Left cardiac atrium (tissue), 4 donors: ENCODE results near the gene CLCA1. TPM values are rescaled to one million over a fixed set of nuclear protein-coding genes. Genes with fewer than 3 reads are reported as not detected.

Experiments used
- ATAC-seq, 2 donors: fragments of 200-7000 bp; cut with Tn5 transposase; one replicate each; pipeline ENCODE4 v1.9.1; 2020; ENCODE audit warnings: mild to moderate bottlenecking in 2 of 2, moderate library complexity in 2 of 2
- DNase-seq: peaks from one replicate; pipeline ENCODE4 v3.0.0-alpha.2; 2020
- intact Hi-C, 2 donors: fragments of 100-400 bp; cut with DNase I; formaldehyde crosslinking; loops; one replicate each; pipeline versions ENCODE4 v1.14.1 to v1.15.1; 2022 to 2023
- total RNA-seq, 2 donors: library from RNA; stranded (reverse); fragmentation: NEBNext Ultra II Directional; extraction: Animal tissue kit (Norgen Biotek cat#: 25700); gene quantifications; one replicate each; pipeline ENCODE4 v1.2.1, GENCODE V29; 2021
- donor health status: DM: no; HTN: yes; CAD: no.
- donor health status: DM: no; HTN: yes; CAD: no; lungs with severe emphysema.
- donor health status: DM: yes; HTN: yes; CAD: no.
- donor health status: Dilated cardiomyopathy.

CLCA1 gene
- total RNA-seq, 2 donors from 2014 or later = not detected

DNA sequence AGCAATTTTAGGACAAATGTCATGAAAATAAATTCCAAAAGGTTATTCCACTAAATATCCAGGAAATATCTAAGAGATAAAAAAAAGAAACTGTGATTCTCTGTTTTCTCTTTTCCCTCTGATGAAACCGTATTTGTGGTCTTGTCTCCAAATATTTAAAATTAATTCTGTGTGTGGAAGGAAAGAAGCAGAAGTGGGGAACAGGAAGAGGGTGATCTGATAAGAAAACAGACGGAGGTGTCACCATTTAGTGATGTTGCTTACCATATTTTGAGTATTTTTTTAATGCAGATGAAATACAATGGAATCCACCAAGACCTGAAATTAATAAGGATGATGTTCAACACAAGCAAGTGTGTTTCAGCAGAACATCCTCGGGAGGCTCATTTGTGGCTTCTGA, 29.6 kb downstream of the CLCA1 start:
- ATAC-seq (no peak), DNase-seq (no peak)
- intact Hi-C loops = no loop called here

DNA sequence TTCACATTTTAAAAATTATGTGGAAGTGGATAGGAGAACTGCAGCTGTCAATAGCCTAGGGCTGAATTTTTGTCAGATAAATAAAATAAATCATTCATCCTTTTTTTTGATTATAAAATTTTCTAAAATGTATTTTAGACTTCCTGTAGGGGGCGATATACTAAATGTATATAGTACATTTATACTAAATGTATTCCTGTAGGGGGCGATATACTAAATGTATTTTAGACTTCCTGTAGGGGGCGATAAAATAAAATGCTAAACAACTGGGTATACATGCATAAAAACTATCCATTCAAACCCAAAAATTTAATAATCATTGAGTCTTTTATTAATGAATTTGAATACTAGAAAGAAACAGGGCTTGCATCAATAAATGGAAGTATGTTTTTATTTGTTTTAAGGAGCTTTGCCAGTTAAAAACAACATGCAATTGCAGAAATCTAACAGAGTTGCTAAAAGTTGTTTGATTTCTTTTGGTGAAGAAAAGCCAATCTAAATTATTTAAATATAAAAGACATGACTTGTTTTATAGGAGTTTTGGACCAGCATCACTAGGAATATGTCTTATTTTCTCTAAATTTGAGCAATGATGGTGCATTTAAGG, 31.4 kb downstream of the CLCA1 start:
- intact Hi-C loops = loop anchor here in 1 of 2 donors (2.0 to 10.0 kb wide), 3 partner anchors 119 to 647 kb away; partner anchors contain the start of gene SH3GLB1
- no peak for ATAC-seq
- DNase-seq = no peak

DNA sequence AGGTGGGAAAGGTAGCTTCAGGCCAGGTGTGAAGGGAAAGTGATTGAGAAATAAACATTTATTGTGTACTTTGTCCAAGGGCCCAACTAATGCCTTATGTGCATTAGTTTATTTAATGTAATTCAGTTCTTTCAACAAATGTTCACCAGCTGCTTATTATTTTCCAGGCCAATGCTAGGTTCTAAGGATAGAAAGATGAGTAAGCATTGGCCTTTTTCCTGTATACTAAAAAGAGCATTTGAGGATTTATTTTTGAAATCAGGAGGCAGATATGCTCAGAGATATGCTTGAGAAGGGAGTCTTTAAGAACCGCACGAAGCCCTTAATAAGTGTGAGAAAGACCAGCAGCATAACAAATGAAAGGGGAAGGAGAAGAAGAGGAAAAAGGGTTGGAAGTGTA, 32.0 kb downstream of the CLCA1 start:
- no peak for ATAC-seq
- no peak for DNase-seq
- intact Hi-C loops = loop anchor here in 1 of 2 donors (2.0 to 10.0 kb wide), 3 partner anchors 120 to 647 kb away; partner anchors contain the start of gene SH3GLB1

DNA sequence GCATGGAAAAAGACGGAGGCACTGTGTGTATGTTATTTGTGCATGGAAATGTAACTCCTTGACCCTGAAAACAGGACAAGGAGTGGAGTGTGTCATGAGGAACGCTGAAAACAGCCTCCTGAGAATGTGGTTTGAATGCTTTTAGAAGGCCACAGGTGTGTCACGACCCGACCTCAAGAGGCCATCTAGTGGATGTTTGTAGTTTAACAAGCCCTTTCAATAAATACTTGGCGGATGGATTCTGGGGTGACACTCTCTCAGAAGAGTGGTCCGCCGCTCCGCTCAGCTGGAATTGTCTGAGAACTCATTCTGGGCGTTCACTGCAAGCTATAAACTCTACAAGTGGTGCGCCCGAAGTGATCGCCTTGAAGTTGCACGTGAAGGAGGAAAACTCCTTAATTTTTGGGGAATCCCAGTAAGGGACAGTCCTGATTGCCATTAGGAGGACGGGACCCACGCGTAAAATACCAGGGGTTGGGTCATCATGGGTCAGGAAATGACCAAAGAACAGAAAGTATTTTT, 33.5 kb downstream of the CLCA1 start:
- ATAC-seq = peak; percentile 25 to 33
- peak; percentile 47 for DNase-seq
- intact Hi-C loops = loop anchor here in 1 of 2 donors (5.0 to 10.0 kb wide), 2 partner anchors 203 to 645 kb away; partner anchors contain the start of gene SH3GLB1

DNA sequence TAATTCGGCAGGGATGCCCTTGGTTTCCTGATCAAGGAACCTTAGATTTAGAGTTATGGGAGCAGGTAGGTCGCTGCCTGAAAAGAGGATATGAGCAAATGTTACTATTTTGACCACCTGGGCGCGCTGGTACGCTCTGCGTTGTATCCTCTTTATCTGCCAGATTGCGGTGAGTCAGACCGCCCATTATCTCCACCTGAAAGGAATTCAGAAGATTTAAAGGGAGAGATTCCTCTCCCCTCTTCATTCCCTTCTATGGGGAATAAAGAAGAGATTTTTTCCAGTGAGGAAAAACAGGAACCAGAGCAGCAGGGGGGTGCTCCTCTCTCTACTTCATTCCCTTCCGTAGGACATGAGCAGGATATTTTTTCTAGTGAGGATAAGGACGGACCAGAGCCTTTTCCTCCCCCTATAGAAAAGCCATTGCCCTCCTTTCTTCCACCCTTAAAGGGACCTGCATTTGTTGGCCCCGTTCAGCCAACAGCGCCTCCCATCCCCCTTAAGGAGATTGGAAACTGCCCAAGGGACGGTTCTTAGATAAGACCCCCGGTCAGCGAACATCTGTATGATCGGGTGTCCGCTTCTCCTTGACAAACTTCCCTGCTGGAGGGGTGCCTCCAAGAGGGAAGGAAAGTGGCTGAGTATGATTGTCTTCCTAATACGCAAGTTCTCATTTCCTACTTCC, 34.1 kb downstream of the CLCA1 start:
- intact Hi-C loops = loop anchor here in 1 of 2 donors (5.0 to 10.0 kb wide), 2 partner anchors 202 to 644 kb away; partner anchors contain the start of gene SH3GLB1
- ATAC-seq = peak; percentile 49 to 78
- DNase-seq = peak; percentile 39

DNA sequence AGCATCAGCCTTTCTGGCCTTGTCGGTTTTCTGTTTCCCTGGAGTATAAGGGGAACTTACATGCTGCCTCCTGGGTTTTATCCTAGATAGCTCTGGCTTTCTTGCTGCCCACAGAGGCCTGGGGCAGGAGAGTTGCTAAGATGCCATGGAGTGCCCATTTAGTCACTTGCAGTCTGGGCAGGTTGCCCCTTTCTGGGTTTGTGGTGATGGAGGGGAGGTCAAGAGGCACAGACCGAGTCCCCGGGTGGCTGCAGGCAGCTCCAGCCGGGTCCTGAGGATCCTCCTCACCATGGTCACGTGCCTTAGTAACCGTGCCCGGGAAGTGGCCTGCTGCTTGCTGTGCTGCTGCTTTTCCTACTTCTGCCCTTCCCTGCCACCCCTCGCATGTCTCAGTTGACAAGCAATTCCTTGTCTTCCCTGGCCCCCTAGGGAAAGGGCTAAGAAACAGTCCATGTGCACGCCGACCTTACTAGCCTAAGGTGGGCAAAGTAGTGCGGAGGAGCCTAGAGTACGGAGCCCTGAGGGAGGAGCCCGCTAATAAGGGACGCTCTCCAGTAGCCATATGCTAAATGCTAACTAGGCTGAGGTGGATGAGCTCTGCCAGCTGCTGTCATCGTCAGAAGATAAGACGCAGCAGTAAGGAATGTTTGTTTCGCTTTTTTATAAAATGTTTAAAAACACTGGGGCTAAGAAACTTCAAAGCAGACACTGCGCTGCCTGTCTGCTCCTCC, 34.8 kb downstream of the CLCA1 start:
- peak; percentile 70 to 75 for ATAC-seq
- peak; percentile 69 for DNase-seq
- intact Hi-C loops = loop anchor here in 1 of 2 donors (5.0 to 10.0 kb wide), 2 partner anchors 201 to 644 kb away; partner anchors contain the start of gene SH3GLB1

DNA sequence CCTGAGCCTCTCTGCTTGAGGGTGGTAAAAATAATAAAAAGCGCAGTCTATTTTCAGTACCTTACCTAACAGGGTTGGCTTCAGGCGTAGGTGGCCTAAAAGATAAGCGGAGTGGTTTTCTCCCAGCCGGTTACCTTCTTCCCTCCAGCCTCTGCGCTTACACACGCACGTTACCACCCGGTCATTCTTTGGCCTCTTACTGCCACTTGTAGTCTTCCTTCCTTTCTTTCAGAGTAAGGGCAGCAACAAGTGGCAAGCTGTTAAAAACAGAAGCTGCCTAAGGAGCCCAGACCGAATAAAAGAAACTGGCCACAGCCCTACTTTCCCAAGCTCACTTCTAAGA, 35.4 kb downstream of the CLCA1 start:
- DNase-seq (no peak), ATAC-seq (peak; percentile 61 to 83)
- intact Hi-C loops = loop anchor here in 1 of 2 donors (5.0 to 10.0 kb wide), 2 partner anchors 201 to 643 kb away; partner anchors contain the start of gene SH3GLB1

DNA sequence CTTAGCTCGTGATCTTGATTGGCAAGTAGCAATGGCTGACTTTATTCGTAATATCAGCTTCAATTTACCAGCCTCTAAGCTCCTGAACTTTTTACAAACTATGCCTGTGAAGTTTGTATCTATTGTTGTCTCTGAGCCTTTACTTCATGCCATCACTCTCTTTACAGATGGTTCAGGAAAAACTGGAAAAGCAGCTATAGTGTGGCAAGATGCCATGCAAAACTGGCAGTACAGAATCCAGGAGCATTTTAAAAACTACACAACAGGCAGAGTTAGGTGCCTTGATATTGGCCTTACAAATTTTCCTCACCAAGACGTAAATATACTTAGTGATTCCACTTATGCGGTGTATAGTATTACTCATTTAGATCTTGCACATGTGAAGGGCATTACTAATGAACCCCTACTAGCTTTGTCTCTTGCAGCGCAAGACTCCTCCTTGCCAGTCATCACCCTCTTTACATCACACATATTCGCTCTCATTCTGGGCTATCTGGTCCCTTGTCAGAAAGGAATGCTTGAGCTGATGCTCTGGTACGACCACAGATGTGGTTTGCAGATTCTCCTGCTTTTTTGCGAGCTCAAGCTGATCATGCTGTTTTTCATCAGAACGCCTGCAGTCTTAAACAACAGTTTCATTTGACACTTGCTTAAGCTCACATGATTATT, 36.3 kb downstream of the CLCA1 start:
- DNase-seq = no peak
- peak in 1 of 2 donors; percentile 5 for ATAC-seq
- intact Hi-C loops = loop anchor here in 1 of 2 donors (5.0 to 10.0 kb wide), 3 partner anchors 33 to 642 kb away; partner anchors contain the start of gene SH3GLB1

DNA sequence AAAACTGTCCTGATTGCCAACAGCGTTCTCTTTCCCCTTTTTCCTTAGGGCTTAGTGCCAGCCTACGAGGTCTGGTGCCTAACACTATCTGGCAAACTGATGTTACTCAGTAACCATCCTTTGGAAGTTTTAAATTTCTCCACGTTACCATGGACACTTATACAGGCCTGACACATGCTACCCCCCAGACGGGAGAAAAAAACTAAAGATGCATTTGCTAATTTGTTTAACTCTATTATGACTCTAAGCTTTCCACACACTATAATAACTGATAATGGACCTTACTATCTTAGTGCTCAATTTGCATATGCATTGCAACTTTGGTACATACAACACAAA, 36.8 kb downstream of the CLCA1 start:
- ATAC-seq = no peak
- intact Hi-C loops = loop anchor here in 1 of 2 donors (5.0 to 10.0 kb wide), 2 partner anchors 33 to 199 kb away; partner anchors contain the start of gene SH3GLB1

DNA sequence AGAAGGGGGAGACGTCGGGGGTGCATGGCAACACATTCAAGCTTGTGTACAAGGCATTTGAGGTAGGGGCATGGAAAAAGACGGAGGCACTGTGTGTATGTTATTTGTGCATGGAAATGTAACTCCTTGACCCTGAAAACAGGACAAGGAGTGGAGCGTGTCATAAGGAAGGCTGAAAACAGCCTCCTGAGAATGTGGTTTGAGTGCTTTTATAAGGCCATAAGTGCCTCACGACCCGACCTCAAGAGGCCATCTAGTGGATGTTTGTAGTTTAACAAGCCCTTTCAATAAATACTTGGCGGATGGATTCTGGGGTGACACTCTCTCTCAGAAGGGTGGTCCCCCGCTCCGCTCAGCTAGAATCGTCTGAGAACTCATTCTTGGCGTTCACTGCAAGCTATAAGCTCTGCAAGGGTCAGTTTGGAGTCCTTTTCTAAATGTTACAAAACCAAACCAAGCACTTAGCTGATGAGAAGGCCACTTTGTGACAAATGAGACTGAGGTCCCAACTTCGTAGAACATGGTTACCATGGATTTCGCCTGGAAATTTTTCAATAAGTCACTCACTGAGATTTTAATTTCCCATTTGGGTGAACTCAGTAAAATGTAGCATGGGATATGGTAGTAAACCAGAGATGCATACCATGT, 39.3 kb downstream of the CLCA1 start:
- ATAC-seq (no peak), DNase-seq (peak; percentile 24)
- intact Hi-C loops = loop anchor here in 1 of 2 donors (5.0 to 10.0 kb wide), 2 partner anchors 36 to 197 kb away; partner anchors contain the start of gene SH3GLB1

More for the DNA sequence above, 36.8 kb downstream of the CLCA1 start:
- no peak for DNase-seq

DNA sequence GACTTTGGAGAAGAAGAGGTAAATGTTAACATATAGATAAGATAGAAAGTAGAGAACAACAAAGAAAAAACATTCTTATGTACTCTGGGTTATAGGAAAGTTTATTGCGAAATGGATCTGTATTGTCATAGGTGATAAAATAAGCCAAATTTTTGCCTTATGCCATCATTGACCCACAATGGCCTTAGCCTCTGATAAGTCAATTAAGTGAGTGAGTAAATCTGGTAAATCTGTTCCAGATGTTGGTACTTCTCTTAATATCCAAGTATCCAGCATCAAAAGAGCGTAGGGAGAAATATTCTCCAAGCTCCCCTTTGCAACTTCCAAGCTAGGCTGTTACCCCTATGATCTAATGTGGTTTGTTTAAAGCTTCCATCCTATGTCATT, 39.8 kb downstream of the CLCA1 start:
- DNase-seq = no peak
- ATAC-seq = no peak
- intact Hi-C loops = loop anchor here in 1 of 2 donors (5.0 to 10.0 kb wide), 2 partner anchors 36 to 196 kb away; partner anchors contain the start of gene SH3GLB1

DNA sequence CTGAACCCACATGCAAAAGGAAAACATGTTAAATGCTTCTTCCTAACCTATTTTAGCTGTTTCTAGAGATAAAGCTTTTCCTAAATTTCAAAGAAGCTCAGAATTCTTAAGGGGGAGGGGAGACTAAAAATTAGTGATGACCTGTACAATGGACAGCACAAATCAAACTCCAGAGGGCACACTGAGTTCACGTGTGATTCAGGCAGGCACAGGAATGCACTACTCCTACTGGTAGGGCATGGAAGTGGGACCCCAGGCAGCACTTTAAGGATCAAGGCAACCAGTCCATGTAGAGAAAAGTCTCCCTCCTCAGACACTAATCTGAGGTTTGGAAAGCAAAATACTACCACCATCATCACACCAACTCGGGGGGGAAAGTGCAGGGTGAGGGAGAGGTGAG, 46.9 kb downstream of the CLCA1 start:
- DNase-seq = no peak
- intact Hi-C loops = no loop called here
- no peak for ATAC-seq

DNA sequence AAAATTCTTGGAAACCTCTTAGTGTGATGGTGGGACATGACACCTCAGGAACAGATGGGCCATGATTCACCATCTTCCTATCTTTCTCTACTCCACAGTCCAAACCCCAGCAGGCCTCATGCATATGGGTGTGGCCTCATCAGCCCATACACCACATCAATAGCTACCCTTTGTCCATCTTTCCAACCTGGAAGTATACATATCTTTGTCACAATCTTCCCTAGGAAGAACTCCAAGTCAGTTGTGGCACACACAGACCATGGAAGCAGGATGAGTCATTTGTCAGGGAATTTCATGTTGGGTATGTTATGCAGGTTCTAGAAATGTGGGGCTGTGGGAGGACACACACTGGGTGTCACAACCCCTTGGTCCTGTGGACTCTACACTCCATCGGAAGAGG, 47.6 kb downstream of the CLCA1 start:
- ATAC-seq = no peak
- intact Hi-C loops = no loop called here

DNA sequence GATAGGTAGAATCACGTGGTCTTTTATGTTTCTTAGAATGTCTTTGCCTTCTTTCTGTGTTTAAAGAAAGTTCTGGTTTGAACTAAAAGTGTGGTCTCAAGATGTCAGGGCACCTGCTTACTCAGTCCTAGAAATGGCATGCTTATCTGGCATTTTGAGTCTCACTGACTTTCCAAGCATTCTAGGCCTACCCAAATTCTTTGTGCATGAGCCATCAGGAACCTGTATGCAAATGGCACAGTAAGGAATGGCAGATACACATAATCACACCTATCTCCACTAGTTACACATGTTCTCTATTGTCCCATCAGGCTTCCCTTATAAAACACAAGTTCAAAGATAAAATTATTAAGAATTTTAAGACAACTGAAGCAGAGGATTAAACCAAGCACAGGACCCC, 48.6 kb downstream of the CLCA1 start:
- DNase-seq = no peak
- ATAC-seq = no peak
- intact Hi-C loops = no loop called here

More for the DNA sequence above, 47.6 kb downstream of the CLCA1 start:
- no peak for DNase-seq

DNA sequence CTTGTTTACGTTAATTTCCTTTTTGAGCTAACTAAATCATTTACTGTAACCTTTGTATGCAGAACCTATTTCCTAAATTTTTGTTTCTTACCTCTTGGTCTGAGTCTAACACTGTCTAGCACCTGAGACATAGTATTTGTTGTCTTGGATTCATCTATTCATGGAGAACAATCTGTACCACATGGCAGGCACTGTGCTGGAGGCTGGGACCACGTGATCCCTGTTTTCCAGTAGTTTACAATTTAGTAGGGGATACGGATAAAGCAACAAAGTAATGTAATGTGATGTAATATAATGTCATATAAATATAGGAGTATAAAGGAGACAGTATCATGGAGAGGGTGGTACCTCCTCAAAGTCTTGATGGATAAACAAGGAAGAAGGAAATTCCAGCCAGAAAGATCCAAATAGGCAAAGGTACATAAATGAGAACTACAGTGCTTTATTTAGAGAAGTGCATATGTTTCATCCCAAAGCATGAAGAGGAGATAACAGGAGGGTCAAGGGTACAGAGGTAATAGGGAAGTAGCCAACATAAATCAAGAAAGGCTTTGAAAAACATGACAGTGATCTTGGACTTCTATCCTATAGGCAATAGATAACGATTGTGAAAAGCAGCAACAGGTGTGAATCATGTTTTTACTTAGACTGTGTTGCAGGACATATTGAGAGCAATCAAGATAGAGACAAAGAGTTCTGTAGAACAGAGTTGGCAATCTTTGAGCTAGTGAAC, 52.2 kb downstream of the CLCA1 start:
- ATAC-seq (no peak), DNase-seq (no peak)
- intact Hi-C loops = no loop called here

DNA sequence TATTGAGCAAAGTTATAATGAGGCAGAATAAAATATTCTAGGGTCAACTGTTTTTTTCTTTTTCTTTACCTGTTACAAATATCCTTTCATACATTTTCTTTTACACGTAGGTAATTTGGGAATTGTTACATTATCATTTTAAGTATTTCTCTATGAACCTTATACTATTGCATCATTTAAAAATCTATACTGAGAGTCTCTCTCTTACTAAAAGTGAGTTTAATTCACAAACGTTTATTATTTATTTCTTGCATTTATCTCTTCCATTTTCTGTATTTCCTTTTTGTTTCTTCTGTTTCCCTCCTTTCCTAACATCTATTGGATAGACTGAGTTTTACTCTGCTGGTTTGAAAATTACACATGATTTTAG, 52.8 kb downstream of the CLCA1 start:
- ATAC-seq (no peak), DNase-seq (no peak)
- intact Hi-C loops = no loop called here

DNA sequence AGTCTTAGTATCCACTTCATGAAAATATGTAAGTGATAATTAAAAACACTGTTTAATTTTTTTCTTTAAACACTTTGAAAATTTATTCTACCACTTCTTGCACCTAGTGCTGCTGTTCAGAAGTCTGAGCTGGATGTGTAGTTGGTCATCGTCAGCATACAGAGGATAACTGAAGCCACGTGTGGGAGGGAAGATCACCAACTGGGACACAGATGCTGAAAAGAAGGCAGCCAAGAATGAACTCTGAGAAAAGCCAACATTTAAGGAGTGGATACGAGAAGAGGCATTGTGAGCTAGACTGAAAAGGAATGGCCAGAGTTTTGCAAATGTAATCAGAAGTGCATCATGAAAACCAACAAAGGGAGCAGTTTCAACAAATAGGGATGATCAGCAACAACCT, 53.5 kb downstream of the CLCA1 start:
- intact Hi-C loops = no loop called here
- ATAC-seq (no peak), DNase-seq (no peak)
